GM19238 (cell line): ENCODE data around the gene PXN.

Source experiments
- DNase-seq: peaks from one replicate; pipeline ENCODE4 v3.0.0; 2011; ENCODE audit warnings: low spot score; ENCODE audit not compliant: insufficient read length

Gene PXN

DNA sequence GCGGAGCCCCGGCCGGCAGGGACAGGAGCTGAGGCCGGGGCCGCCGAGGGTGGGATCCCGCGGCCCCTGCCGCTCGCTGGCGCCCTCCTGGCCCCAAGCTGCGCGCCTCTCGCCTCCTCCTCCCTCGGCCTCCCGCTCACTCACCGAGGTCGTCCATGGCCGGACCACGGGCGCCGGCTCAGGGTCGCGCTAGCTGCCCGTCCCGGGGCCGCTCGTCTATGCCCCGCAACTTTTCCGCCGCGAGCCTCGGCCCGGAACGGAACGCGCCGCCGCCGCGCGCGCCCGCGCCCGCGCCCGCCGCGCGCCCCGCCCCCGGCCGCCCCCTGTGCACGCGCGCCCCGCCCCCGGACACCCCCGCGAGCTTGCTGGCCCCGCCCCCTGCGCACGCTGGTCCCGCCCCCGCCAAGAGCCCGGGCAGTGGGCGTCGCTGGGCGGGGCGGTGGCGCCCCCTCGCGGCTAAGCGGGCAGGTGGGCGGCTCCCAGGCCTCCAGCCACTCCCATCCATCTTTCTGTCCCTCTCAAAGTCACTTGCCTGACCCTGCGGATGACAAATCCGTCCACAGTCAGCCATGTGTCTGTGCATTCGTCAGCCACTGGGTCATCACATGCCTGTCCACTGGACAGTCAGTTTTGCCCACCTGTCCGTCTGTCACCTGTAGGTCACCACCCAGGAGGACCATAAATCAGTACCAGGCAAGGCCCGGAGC lies at the start of gene PXN:
PXN (minus strand) TSS at position 258 of the 707 bp plus-strand sequence; CDS start at position 157, 101 bp downstream.
- peak; percentile 83 for DNase-seq

DNA sequence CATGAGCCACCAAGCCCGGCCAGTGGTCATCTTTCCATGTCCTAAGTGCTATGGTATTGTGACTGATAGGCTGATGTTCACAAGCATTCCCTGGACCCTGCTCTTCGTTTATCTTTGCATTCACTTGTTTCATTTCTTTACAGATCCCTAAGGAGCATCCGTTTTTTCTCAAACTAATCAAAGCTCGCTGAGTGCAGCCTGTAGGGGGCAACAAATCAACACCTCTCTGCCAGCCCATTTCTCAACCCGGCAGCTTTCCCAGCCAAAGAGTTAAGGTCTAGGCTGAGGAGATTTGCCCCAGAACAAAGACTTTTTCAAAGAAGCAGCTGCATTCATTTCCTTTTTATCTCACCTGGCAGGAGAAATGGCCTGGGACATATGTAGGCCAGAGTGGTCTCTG lies 48.7 kb upstream of the PXN start:
- DNase-seq, result no peak

DNA sequence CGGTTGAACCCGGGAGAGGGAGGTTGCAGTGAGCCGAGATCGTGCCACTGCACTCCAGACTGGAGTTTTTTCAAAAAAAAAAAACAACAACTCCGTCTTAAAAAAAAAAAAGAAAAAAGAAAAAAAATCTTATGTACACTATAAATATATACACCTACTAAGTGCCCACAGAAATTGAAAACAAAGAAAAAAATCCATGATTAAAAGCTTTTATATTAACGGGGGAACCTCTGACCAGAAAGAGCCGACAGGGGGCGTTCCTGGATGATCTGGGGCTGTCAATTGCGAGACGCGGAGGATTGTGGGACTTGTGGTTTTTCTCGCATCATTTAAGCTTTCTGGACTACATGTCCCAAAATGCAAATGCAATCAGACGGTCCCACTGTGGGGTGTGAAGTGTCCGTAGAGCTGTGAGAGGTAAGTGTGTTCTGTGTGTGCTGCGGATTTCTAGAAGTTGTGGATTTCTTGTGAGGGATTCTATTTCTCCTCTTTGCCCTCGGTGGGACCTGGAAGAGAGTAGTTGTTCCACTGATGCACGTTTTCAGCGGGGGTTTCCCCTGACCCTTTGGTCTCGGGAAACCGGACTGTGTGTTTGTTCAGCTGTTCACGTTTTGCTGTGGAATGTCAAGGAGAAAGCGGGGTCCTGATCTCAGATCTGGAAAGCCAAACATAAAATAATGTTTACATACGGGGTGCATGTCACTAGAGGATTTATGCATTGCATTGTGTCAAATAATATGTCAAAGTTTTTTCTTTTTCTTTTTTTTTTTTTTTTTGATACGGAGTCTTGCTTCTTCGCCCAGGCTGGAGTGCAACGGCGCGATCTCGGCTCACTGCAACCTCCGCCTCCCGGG lies 36.7 kb upstream of the PXN start, which contains the start of gene SIRT4:
SIRT4 (plus strand) TSS at position 360 of the 854 bp plus-strand sequence. CDS start 1,241 bp downstream, outside the sequence.
- DNase-seq, result peak; percentile 91

DNA sequence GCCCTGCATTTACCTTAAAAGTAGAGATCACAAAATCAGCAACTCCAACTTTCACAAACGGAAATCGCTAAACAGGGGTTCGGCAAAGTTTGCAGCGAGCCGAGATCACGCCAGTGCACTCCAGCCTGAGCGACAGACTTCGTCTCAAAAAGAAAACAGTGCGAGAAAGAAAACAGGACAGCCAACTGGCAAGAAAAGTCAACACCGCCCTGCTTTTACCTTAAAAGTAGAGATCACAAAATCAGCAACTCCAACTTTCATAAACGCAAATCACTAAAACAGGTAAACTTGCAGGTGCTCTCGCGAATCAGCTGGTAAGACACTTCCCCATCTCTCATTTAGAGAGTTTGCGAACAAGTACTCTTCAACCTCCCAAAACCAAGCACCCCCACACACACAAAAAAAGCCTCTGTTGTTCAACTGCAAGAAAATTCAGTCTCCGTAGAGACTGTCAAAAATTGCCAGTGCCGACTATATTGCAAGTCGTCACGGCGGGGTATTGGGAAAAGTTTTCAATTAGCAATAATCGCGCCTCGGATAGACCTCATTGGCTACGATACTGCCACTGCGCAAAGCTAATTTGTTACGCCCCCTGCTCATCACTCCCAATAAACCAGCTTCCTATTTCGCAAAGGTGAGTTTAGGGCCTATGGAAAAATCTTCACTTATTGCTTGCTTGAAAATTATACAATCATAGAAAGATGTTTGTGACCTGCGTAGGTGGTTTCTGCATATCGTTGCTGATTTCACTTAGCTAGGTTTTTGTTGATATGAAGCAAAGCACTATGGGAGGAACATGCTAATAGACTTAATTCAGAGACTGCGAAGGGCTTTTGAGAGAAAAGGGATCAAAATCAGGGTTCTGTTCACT lies 27.4 kb upstream of the PXN start, which contains the start of gene RNU4-1:
RNU4-1 (minus strand) TSS at position 577 of the 871 bp plus-strand sequence.
- peak; percentile 21 for DNase-seq

DNA sequence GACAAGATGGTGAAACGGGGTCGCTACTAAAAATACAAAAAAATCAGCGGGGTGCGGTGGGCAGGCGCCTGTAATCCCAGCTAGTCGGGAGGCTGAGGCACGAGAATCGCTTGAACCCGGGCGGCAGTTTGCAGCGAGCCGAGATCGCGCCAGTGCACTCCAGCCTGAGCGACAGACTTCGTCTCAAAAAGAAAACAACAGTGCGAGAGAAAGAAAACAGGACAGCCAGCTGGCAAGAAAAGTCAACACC lies 26.8 kb upstream of the PXN start:
- DNase-seq, result no peak

DNA sequence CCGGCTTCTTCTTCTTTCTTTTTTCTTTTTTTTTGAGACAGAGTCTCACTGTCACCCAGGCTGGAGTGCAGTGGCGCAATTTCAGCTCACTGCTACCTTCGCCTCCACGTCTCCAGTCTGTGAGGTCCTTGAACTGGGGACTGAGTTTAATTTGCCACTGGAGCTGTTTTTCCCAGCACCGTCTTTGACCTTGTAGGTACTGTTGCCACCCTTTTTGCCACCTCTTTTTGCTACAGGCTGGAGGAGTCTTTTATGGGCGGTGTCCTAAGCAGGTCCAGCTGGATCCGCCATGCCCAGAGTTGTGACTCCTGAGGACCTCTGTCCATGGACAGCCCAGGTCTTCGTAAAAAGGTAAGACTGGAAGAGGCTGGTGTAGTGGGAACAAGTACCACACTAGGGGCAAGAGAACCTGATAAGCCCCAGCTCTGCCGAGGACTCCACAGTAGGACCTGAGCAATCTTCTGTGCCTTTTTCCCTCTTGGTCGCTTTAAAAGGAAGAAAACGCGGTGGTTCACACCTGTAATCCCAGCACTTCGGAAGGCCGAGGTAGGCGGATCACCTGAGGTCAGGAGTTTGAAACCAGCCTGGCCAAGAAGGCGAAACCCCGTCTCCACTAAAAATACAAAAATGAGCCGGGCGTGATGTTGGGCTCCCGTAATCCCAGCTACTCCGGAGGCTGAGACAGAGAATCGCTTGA lies 25.2 kb upstream of the PXN start:
- DNase-seq, result no peak

DNA sequence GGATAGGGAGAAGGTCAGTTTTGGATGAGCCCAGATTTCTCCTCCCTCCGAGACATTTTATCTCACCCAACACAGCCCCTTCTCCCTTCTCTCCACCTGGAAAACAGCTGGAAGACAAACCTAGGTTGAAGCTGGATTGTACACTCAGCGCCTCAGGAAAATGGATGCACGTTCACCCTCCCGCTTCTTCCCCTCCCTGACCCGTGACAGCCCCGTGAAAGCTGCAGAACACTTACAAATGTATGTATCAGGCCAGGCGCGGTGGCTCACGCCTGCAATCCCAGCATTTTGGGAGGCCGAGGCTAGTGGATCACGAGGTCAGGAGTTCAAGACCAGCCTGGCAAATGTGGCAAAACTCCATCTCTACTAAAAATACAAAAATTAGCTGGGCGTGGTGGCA lies 22.0 kb upstream of the PXN start:
- DNase-seq, result no peak

DNA sequence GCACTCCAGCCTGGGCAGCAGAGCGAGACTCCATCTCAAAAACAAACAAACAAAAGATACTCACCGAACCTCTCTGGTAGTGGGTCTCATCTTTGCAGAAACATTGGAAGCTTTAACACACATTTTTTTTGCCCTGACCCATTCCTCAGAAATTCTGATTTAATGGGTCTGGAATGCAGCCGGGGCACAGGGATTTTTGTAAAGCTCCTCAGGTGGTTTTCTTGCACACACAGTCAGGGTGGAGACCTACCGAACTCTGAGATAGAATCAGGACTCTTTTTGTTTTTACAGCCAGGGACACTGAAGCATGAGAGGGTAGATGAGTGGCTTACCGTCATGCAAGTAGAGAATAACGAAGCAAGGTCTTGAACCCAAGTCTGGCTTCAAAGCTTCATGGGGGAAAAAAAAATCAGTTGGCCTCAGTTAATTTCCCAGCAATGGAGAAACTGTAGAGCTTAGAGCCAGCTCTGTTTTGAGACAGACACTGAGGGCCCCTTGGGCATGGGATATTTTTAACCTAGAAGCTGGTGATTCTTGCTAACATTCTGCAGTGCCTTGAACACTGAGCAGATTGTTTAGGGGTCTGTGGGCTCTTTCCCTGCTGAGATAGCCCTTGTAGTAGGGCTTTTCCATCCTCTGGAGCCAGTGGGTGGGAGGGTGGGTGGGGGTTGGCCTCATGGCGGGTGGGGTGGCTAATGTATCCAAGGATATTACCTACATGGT lies 21.4 kb upstream of the PXN start:
- no peak for DNase-seq

DNA sequence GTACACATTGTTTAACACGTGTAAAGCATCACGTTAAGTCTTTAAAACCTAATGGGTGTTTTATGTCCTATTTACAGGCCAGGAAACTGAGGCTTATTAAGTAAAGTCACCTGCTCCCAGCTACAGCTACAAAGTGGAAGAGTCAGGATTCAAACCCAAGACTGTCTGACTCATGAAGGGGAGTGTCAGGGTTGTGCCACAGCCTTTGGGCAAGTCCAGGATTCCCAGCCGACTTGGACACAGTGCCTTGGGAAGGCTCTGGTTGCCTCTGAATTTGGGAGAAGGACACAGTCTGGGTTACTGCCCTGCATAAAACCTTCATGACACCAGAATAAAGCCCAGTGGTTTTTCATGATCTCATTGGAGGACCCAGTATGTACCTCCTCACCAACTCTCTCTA lies 18.9 kb upstream of the PXN start:
- no peak for DNase-seq

DNA sequence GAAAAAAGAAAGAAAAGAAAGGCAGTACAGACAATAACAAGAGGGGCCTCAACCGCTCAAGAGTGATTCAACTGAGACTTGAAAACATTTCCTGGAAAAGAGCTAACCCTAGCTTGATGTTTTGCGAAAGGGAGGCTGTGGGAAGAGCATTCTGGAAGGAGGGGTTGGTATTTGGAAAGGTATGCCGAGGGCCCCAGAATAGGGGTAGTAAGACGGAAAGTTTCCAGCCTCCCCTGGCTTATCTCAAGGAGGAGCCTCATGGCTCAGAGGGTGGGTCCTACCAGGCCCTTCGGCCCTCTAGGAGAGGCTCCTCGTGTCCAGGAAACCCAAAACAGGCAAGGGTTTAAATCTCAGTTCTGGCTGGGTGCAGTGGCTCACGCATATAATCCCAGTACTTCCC lies 17.8 kb upstream of the PXN start:
- DNase-seq, result no peak

DNA sequence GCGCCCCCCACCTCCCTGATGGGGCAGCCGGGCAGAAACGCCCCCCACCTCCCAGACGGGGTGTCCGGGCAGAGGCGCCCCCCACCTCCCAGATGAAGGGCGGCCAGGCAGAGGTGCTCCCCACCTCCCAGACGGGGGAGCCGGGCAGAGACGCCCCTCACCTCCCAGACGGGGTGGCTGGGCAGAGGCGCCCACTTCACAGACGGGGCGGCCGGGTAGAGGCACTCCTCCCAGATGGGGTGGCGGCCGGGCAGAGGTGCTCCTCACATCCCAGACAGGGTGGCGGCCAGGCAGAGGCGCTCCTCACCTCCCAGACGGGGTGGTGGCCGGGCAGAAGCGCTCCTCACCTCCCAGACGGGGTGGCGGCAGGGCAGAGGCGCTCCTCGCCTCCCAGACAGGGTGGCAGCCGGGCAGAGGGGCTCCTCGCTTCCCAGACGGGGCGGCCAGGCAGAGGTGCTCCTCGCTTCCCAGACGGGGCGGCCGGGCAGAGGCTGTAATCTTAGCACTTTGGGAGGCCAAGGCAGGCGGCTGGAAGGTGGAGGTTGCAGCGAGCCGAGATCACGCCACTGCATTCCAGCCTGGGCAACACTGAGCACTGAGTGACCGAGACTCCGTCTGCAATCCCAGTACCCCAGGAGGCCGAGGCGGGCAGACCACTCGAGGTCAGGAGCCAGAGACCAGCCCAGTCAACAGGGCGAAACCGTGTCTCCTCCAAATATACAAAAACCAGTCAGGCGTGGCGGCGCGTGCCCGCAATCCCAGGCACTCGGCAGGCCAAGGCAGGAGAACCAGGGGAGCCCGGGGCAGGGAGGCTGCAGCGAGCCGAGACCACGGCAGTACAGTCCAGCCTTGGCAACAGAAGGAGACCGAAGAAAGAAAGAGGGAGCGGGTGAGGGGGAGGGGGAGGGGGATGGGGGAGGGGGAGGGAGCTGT lies 12.9 kb upstream of the PXN start:
- DNase-seq, result no peak

DNA sequence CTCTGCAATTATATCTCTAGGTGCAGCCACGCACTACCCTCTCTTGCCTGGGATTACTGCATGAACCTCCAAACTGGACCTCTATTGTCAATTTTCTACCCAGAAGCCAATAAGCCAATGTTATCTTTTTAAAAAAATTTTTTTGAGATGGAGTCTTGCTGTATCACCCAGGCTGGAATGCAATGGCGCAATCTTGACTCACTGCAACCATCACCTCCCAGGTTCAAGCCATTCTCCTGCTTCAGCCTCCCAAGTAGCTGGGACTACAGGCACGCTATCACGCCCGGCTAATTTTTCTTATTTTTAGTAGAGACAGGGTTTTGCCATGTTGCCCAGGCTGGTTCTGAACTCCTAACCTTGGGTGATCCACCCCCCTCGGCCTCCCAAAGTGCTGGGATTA lies 11.2 kb upstream of the PXN start:
- no peak for DNase-seq

DNA sequence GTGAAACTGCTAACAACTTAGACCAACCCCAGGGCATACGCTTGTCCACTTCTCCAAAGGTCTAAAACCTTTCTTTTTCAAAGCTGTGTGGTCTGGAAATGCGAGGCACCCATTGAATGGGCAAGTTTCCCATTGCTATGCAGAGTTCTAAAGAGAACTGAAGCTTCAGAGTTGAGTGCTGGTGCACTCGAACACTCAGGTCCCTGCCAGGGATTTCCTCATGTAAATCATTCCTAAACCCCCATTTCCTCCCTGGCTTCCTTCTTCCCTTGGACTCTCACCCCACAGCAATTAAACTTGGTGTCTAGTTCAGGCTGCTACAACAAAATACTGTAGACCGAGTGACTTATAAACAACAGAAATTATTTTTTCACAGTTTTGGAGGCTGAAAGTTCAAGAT lies 2.2 kb upstream of the PXN start:
- no peak for DNase-seq

DNA sequence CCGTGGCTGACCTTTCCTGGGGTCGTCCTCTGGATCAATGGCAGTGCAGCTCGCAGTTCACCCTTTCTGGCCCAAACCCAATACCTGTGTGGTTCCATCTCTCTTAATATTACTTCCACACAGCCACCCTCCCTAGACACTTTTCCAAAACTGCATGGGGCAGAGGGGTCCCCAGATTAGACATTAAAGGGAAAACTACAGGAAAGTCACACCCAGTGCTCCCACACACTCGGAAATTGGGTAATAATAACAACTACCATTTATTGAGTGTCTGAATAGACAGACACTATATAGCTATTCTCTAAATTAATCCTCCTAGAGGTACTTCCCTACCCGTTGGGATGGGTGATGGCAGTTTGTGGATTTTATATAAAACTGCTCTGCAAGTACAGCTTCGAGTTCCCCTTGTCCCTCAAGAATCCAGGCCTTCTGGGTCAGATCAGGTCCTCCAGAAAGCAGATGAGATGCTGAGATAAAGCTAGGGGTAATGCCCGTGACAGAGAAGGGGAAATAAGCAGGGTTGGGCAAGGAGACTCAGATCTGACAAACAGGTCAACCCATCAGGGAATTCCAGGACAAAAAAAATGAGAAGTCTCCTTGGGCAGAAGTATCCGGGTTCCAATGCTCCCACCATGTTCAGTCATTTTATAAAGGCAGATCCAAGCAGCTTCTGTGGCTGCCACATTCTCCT lies 795 bp upstream of the PXN start:
- DNase-seq, result no peak

DNA sequence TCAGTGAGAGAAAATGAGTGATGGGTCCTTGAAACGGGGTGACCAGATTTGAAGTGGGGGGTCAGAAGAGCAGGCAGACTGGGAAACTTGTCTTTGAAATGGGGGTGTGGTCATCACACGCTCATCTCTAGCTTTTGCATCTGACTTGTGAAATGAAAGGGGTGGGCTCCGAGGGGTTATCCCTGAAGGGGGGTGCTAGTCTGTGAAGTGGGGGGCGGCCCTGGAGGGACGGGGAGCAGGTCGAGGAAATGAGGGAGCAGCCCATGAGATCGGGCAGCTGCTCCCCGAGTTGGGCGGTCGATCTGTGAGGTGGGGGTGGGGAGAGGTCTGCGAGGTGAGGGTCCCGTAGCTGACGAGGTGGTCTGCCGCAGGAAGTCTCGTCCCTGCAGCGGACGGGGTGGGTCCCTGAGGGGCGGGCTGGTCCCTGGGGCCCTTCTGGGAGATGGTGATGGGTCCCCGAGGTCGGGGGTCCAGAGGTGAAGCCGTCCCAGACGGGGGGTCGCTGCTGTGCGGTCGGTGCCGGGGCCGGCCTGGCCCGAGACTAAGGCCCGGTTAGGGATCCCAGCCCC lies 542 bp downstream of the PXN start:
- no peak for DNase-seq

DNA sequence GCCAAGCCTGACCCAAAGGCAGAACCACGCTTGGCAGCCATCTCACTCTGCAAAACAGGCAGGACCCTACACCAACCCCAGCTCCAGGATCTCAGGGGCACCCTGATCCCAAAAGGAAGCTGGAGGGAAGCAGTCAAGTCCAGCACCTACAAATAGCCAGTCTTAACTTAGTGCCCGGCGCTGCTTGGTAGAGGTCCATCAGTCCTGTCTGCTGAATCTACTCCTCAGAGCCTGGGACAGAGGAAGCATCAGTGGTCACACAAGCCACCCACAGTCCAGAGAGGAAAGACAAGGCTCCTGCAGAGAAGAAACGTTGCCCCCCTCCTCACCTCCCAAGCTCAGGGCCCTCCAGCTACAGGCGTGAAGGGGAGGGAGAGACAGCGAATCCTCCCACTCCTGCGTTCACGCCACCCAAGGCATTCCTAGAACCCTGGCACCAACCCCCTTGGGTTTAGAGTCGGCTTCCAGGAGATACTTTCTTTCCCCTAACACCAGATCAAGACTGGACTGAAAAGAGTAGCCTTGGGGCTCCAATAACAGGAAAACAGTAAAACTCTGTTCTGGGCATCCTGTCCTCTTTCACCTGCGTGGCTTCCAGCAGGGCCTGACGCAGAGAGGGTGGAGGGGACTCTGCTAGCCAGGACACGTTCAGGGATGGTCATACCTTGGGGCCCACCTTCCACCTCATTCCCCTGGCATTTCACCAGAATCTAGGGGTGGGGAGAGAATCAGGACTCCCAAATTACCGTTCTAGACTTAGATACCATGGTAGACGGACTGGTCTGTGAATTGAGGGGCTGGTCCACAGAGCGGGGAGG lies 1.2 kb downstream of the PXN start:
- DNase-seq, result no peak

DNA sequence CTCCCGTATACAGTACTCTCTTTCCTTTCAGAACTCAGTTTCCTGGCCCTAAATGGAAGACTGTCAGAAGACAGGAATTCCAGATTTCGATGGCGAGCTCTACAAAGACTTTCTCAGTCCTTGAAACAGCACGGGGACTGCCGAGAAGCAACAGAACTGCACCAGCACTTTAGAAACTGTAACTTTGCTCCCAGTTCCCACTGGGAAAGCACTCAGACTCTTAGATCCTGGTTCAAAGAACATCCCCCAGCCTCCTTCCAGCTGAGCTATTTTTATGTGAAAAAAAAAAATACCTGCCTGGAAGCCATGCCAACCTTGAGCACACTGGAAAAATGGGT lies 1.8 kb downstream of the PXN start:
- no peak for DNase-seq
